ENCODE data around the gene PRCP. TPM values are rescaled to one million over a fixed set of nuclear protein-coding genes. Genes with fewer than 3 reads are reported as not detected.

PRCP gene
- total RNA-seq, 1 donor from 2014 or later, result 445 TPM

GRCh38 chr11:82895437-82896091 lies 4.7 kb downstream of the PRCP start:
- no peak overlapping the region for H3K27ac Mint-ChIP-seq (ENCODE audit: unreplicated experiment)
- H3K27me3 Mint-ChIP-seq (ENCODE audit: unreplicated experiment), result peaks cover 4% of the 10 kb centered on the region
- no peak for TF ChIP-seq CTCF (IDR thresholded peaks at IDR 0.05; ENCODE audit: unreplicated experiment)
- peak overlapping the region; percentile 43 for H3K4me3 Mint-ChIP-seq (ENCODE audit: unreplicated experiment)
- H3K4me1 Mint-ChIP-seq (ENCODE audit: unreplicated experiment), result peaks cover 42% of the 10 kb centered on the region
- DNase-seq (ENCODE audit: low spot score), result no peak
- peaks cover 3% of the 10 kb centered on the region for H3K36me3 Mint-ChIP-seq (ENCODE audit: low read depth, unreplicated experiment)
- H3K9me3 Mint-ChIP-seq (ENCODE audit: unreplicated experiment), result no peaks in the 10 kb centered on the region

GRCh38 chr11:82892611-82893169 lies 7.5 kb downstream of the PRCP start:
- DNase-seq (ENCODE audit: low spot score), result no peak
- Mint-ChIP-seq H3K27me3 (ENCODE audit: unreplicated experiment) (peaks cover 3% of the 10 kb centered on the region), H3K4me1 (ENCODE audit: unreplicated experiment) (peaks cover 28% of the 10 kb centered on the region), H3K27ac (ENCODE audit: unreplicated experiment) (no peak overlapping the region), H3K9me3 (ENCODE audit: unreplicated experiment) (no peaks in the 10 kb centered on the region), H3K36me3 (ENCODE audit: low read depth, unreplicated experiment) (no peaks in the 10 kb centered on the region), H3K4me3 (ENCODE audit: unreplicated experiment) (no peak overlapping the region)
- TF ChIP-seq CTCF (IDR thresholded peaks at IDR 0.05; ENCODE audit: unreplicated experiment), result no peak

- H3K36me3 Mint-ChIP-seq (ENCODE audit: low read depth, unreplicated experiment), result peaks cover 7% of the 10 kb centered on the region
- H3K27me3 Mint-ChIP-seq (ENCODE audit: unreplicated experiment), result peaks cover 3% of the 10 kb centered on the region
- no peak for DNase-seq (ENCODE audit: low spot score)
- no peak for TF ChIP-seq CTCF (IDR thresholded peaks at IDR 0.05; ENCODE audit: unreplicated experiment)
- H3K4me1 Mint-ChIP-seq (ENCODE audit: unreplicated experiment), result peaks cover 27% of the 10 kb centered on the region
- no peaks in the 10 kb centered on the region for H3K9me3 Mint-ChIP-seq (ENCODE audit: unreplicated experiment)
- no peak overlapping the region for H3K4me3 Mint-ChIP-seq (ENCODE audit: unreplicated experiment)
- no peak overlapping the region for H3K27ac Mint-ChIP-seq (ENCODE audit: unreplicated experiment)
Measured at GRCh38 chr11:82890936-82891335, 9.3 kb downstream of the PRCP start.

GRCh38 chr11:82890002-82890341 lies 10.3 kb downstream of the PRCP start:
- Mint-ChIP-seq H3K9me3 (ENCODE audit: unreplicated experiment) (no peaks in the 10 kb centered on the region), H3K4me3 (ENCODE audit: unreplicated experiment) (no peak overlapping the region), H3K4me1 (ENCODE audit: unreplicated experiment) (peaks cover 20% of the 10 kb centered on the region), H3K36me3 (ENCODE audit: low read depth, unreplicated experiment) (peaks cover 7% of the 10 kb centered on the region), H3K27ac (ENCODE audit: unreplicated experiment) (no peak overlapping the region), H3K27me3 (ENCODE audit: unreplicated experiment) (peaks cover 3% of the 10 kb centered on the region)
- no peak for DNase-seq (ENCODE audit: low spot score)
- TF ChIP-seq CTCF (IDR thresholded peaks at IDR 0.05; ENCODE audit: unreplicated experiment), result no peak
